Lower leg skin (tissue), 4 donors: ENCODE measurements around the gene DUSP22. TPM values are rescaled to one million over a fixed set of nuclear protein-coding genes. Genes with fewer than 3 reads are reported as not detected.

Experiments used
- DNase-seq, 2 donors: peaks; one replicate each; pipeline ENCODE4 v3.0.0-alpha.2; 2019; ENCODE audit warnings: low spot score in 2 of 2
- H3K4me3 ChIP-seq: fragments of 200-600 bp; sonication (generic); 2 replicates; pipeline ENCODE4 v1.5.1; 2017; ENCODE audit warnings: mild to moderate bottlenecking, low read depth; ENCODE audit not compliant: poor library complexity, severe bottlenecking
- CTCF ChIP-seq, 3 donors: fragments of 450-650 bp; IDR thresholded peaks; one replicate each; pipeline ENCODE4 v1.5.1; 2016; ENCODE audit warnings: antibody characterized with exemption in 3 of 3, mild to moderate bottlenecking in 3 of 3, moderate library complexity in 2 of 3
- POLR2A ChIP-seq, 2 donors: fragments of 450-650 bp; IDR thresholded peaks; one replicate each; pipeline ENCODE4 v1.6.1; 2016 to 2017; ENCODE audit warnings: antibody characterized with exemption in 2 of 2, mild to moderate bottlenecking in 1 of 2, moderate library complexity in 1 of 2
- WGBS, 2 donors: methylation state at CpG; one replicate each; pipeline ENCODE4 v1.1.5; 2018; 5-methylcytosine and 5-hydroxymethylcytosine counted together
- intact Hi-C: fragments of 100-400 bp; cut with DNase I; formaldehyde crosslinking; loops from one replicate; pipeline ENCODE4 v1.15.0; 2023; ENCODE audit warnings: low total_unique reads
- total RNA-seq, 4 donors: library from RNA; depleted of rRNA; stranded (reverse); fragments of >200 nt; gene quantifications; one replicate each; pipeline ENCODE4 v1.1.0, GENCODE V29; 2016

DUSP22 gene
- total RNA-seq, 4 donors from 2014 or later: 53.2 to 81.1 (median 63.4) TPM

- intact Hi-C loops: no loop called here
- no peak for TF ChIP-seq CTCF (IDR thresholded peaks at IDR 0.05)
- TF ChIP-seq POLR2A (IDR thresholded peaks at IDR 0.05): no peak
- 57 to 63% methylated on average over 8 of the region's 8 CpGs for WGBS, 2 donors
- DNase-seq: no peak
- no peak overlapping the region for H3K4me3 ChIP-seq
These were observed 35.1 kb upstream of the DUSP22 start for GRCh38 chr6:257031-257725.

GRCh38 chr6:257774-258173, 34.5 kb upstream of the DUSP22 start:
- DNase-seq: no peak
- H3K4me3 ChIP-seq: no peak overlapping the region
- no peak for TF ChIP-seq CTCF (IDR thresholded peaks at IDR 0.05)
- no peak for TF ChIP-seq POLR2A (IDR thresholded peaks at IDR 0.05)
- WGBS, 2 donors: 67% methylated on average over 1 of the region's 1 CpG
- intact Hi-C loops: no loop called here

GRCh38 chr6:259316-259715, 33.0 kb upstream of the DUSP22 start:
- no peak overlapping the region for H3K4me3 ChIP-seq
- DNase-seq: no peak
- 84 to 89% methylated on average over 5 of the region's 5 CpGs for WGBS, 2 donors
- intact Hi-C loops: no loop called here
- TF ChIP-seq POLR2A (IDR thresholded peaks at IDR 0.05) (no peak), CTCF (IDR thresholded peaks at IDR 0.05) (no peak)

GRCh38 chr6:259901-260508, 32.3 kb upstream of the DUSP22 start:
- TF ChIP-seq POLR2A (IDR thresholded peaks at IDR 0.05): no peak
- TF ChIP-seq CTCF (IDR thresholded peaks at IDR 0.05): no peak
- no peak overlapping the region for H3K4me3 ChIP-seq
- intact Hi-C loops: no loop called here
- DNase-seq: no peak
- WGBS, 2 donors: 65 to 66% methylated on average over 5 of the region's 5 CpGs

GRCh38 chr6:264626-265025, 27.7 kb upstream of the DUSP22 start:
- DNase-seq: no peak
- intact Hi-C loops: no loop called here
- H3K4me3 ChIP-seq: no peak overlapping the region
- 88 to 90% methylated on average over 2 of the region's 2 CpGs for WGBS, 2 donors
- no peak for TF ChIP-seq CTCF (IDR thresholded peaks at IDR 0.05)
- no peak for TF ChIP-seq POLR2A (IDR thresholded peaks at IDR 0.05)
